NCI-H748 (cell line): ENCODE data around the gene SPRR1A.
"Not testable (repeated sequence)": the region's sequence is repeated elsewhere in the genome, so short reads cannot be mapped to it uniquely, and the experiment has no call there.

Experiments used
- DNase-seq: peaks from one replicate; lab custom pipeline; 2025; ENCODE audit not compliant: unreplicated experiment; lab: John Stamatoyannopoulos, UW

The SPRR1A gene

GRCh38 chr1:152972196-152972886, 11.5 kb upstream of the SPRR1A start:
- DNase-seq: no peak

- DNase-seq: no peak
Observed at GRCh38 chr1:152976688-152977087, 7.2 kb upstream of the SPRR1A start.

GRCh38 chr1:152977614-152978013, 6.3 kb upstream of the SPRR1A start:
- DNase-seq: no peak

GRCh38 chr1:152980676-152981075, 3.2 kb upstream of the SPRR1A start:
- no peak for DNase-seq

GRCh38 chr1:152981146-152981871, 2.6 kb upstream of the SPRR1A start:
- DNase-seq: no peak

GRCh38 chr1:152982076-152982475, 1.8 kb upstream of the SPRR1A start:
- no peak for DNase-seq

- DNase-seq: no peak
Observed at GRCh38 chr1:152983234-152983633, 647 bp upstream of the SPRR1A start.

- no peak for DNase-seq
Observed at GRCh38 chr1:152986578-152986977, 2.7 kb downstream of the SPRR1A start.

- no peak for DNase-seq
Observed at GRCh38 chr1:152993186-152993585, 9.3 kb downstream of the SPRR1A start.

GRCh38 chr1:152995842-152996241, 12.0 kb downstream of the SPRR1A start:
- DNase-seq: no peak

- DNase-seq: no peak
Observed at GRCh38 chr1:152996633-152997400, 12.9 kb downstream of the SPRR1A start.

GRCh38 chr1:152997901-152998300, 14.0 kb downstream of the SPRR1A start:
- DNase-seq: no peak

- no peak for DNase-seq
Observed at GRCh38 chr1:152998476-152998875, 14.6 kb downstream of the SPRR1A start.

- no peak for DNase-seq
Observed at GRCh38 chr1:152999818-153000217, 15.9 kb downstream of the SPRR1A start.

GRCh38 chr1:153000294-153000693, 16.4 kb downstream of the SPRR1A start:
- no peak for DNase-seq

- no peak for DNase-seq
Observed at GRCh38 chr1:153001382-153001781, 17.5 kb downstream of the SPRR1A start, which contains the start of gene SPRR3. Gene SPRR3, plus strand, starts transcription at chr1:153001749. Its CDS starts 1,272 bp downstream, at chr1:153003021.

GRCh38 chr1:153011235-153011758, 27.4 kb downstream of the SPRR1A start:
- not testable (repeated sequence) for DNase-seq

- DNase-seq: not testable (repeated sequence)
Observed at GRCh38 chr1:153021829-153022228, 37.9 kb downstream of the SPRR1A start.

- not testable (repeated sequence) for DNase-seq
Observed at GRCh38 chr1:153022340-153022739, 38.5 kb downstream of the SPRR1A start.

- DNase-seq: no peak
Observed at GRCh38 chr1:153023109-153023508, 39.2 kb downstream of the SPRR1A start.

GRCh38 chr1:153024413-153024812, 40.5 kb downstream of the SPRR1A start:
- no peak for DNase-seq
